WI38 (cell line): Measurements from ENCODE around the gene TAF11L12.
"Not testable (repeated sequence)": the region's sequence is repeated elsewhere in the genome, so short reads cannot be mapped to it uniquely, and the experiment has no call there.

ENCODE experiments used
- H3K4me3 ChIP-seq: 2 replicates; pipeline ENCODE4 v1.5.1; 2011; ENCODE audit warnings: low read depth, mild to moderate bottlenecking, control low read depth, low read length
- CTCF ChIP-seq: IDR thresholded peaks from 2 replicates; pipeline ENCODE4 v1.5.1; 2012; ENCODE audit warnings: low read depth, mild to moderate bottlenecking, control low read depth, low read length

TAF11L12 gene

GRCh38 chr5:17610092-17610491, at the start of gene TAF11L12:
TAF11L12 (plus strand) TSS chr5:17610392.
- not testable (repeated sequence) for H3K4me3 ChIP-seq

- H3K4me3 ChIP-seq: not testable (repeated sequence)
Measured at GRCh38 chr5:17585658-17586057, 24.5 kb upstream of the TAF11L12 start, which contains the start of gene TAF11L7. TAF11L7 (minus strand) TSS chr5:17585758.

DNA sequence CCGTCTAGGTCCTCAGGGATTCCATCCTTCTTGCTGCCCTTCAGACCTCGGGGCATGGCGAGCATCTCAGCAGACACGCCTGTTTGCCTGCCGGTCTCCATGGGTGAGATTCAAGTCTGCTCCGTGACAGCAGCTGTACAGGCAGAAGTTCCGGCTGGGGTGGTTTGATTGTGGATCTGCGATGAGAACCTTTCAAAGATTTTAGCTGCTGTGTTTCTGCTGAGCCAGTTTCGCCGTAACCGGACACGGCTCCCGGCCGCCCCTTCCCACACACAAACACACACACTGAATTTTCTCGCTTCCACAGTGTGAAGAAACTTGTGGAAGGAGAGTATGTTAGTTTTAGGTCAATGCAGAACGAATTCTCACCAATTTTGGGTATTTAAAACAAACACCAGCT, 19.3 kb upstream of the TAF11L12 start, which contains the start of gene TAF11L8:
Gene TAF11L8 (minus strand): TSS at position 101 of the 400 bp plus-strand sequence.
- H3K4me3 ChIP-seq: not testable (repeated sequence)

- not testable (repeated sequence) for H3K4me3 ChIP-seq
Measured at GRCh38 chr5:17594255-17594654, 15.9 kb upstream of the TAF11L12 start, which contains the start of gene TAF11L9. TAF11L9 (minus strand) TSS chr5:17594394.

DNA sequence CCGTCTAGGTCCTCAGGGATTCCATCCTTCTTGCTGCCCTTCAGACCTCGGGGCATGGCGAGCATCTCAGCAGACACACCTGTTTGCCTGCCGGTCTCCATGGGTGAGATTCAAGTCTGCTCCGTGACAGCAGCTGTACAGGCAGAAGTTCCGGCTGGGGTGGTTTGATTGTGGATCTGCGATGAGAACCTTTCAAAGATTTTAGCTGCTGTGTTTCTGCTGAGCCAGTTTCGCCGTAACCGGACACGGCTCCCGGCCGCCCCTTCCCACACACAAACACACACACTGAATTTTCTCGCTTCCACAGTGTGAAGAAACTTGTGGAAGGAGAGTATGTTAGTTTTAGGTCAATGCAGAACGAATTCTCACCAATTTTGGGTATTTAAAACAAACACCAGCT, 12.5 kb upstream of the TAF11L12 start, which contains the start of gene TAF11L10:
Gene TAF11L10 (minus strand): TSS at position 101 of the 400 bp plus-strand sequence.
- H3K4me3 ChIP-seq: not testable (repeated sequence)

DNA sequence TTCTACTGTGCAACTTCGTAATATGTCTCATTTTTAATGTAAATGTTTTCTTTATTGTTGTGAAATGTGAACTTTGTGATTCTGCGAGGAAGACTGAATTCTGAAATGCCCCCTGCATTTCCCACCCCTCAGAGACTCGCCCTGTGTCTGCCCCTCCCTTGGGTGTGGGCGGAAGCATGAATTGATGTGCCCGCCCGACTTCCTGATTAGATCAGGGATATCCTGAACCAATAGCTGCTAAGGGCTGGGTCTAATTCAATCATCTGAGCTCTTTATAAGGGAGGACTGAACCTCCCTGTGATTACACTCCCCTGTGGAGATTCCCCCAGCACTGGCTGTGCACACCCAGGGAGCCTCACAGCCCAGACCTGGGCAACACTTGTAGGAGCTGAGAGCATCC, 6.3 kb upstream of the TAF11L12 start, which contains the start of gene TAF11L11:
Gene TAF11L11 (plus strand): TSS at position 304 of the 400 bp plus-strand sequence.
- not testable (repeated sequence) for H3K4me3 ChIP-seq

DNA sequence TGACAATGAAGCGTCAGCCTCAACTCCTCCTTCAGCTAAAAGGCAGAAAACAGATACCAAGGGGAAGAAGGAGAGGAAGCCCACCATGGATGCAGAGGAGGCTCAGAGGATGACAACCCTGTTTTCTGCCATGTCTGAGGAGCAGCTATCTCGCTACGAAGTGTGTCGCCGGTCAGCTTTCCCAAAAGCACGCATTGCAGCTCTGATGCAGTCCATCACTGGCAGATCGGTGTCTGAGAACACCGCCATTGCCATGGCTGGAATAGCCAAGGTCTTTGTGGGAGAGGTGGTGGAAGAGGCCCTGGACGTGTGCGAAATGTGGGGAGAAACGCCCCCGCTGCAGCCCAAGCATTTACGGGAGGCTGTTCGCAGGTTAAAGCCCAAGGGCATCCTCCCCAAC, 5.2 kb upstream of the TAF11L12 start:
- no peak overlapping the region for H3K4me3 ChIP-seq
- TF ChIP-seq CTCF: no peak

GRCh38 chr5:17607461-17607860, 2.7 kb upstream of the TAF11L12 start:
- H3K4me3 ChIP-seq: not testable (repeated sequence)

GRCh38 chr5:17614872-17615605, 4.8 kb downstream of the TAF11L12 start:
- no peak overlapping the region for H3K4me3 ChIP-seq
- TF ChIP-seq CTCF: no peak

GRCh38 chr5:17619354-17619753, 9.2 kb downstream of the TAF11L12 start:
- no peak for TF ChIP-seq CTCF
- H3K4me3 ChIP-seq: no peak overlapping the region

DNA sequence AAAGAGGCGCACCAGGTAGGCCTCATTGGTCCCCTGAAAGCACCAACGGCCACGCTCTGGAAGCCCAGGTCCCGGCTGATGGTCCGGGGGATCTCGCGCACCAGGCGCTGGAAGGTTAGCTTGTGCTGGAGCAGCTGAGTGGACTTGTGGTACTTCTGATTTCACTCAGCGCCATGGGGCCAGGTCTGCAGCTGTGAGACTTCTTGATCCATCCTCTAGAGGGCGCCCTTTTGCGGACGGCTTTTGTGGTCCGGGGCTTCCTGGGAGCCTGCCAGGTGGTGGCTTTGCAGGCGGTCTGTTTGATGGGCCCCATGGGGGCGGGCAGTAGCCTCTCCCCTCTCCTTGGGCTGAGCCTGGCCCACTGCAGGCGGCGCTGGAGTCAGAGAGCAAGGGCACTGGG, 10.4 kb downstream of the TAF11L12 start:
- TF ChIP-seq CTCF: no peak
- no peak overlapping the region for H3K4me3 ChIP-seq
